HG02970 (cell line): ENCODE results near the gene NCOA6.
"Not testable (repeated sequence)": the region's sequence is repeated elsewhere in the genome, so short reads cannot be mapped to it uniquely, and the experiment has no call there.

Experiments used
- ATAC-seq: cut with Tn5 transposase; IDR thresholded peaks from one replicate; pipeline ENCODE4 v1.9.1; 2021; ENCODE audit warnings: mild to moderate bottlenecking, moderate library complexity, moderate number of reproducible peaks; ENCODE audit not compliant: unreplicated experiment, low FRiP score

NCOA6 gene

DNA sequence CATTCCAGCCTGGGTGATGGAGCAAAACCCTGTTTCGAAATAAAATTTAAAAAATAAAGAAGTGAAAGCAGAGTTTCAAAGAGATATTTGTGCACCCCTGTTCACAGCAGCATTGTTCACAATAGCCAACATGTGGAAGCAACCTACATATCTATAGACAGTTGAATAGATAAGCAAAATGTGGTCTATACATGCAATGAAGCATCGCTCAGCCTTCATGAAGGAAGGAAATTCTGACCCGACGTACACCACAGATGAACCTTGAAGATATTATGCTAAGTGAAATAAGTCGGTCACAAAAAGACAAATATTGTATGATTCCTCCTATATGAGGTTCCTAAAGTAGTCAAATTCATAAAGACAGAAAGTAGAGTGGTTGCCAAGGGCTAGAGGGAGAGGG lies 6.5 kb upstream of the NCOA6 start:
- no peak for ATAC-seq

DNA sequence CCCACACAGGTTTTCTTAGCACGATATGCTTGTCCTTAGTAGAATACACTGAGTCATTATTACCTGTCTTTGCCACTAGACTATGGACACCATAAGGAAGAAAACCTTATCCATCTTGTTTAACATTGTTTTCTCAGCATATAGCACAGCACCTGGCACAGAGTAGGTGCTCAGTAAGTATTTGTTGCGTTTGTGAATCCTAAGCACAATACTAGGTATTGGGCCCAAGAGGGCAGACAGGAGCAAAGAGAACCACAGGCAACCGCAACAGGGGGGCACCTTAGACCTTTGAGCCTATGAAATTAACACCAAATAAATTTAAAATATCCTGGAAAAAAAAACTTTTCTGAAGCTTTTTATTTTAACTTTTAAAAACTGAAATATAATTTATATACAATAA lies 3.7 kb upstream of the NCOA6 start:
- no peak for ATAC-seq

DNA sequence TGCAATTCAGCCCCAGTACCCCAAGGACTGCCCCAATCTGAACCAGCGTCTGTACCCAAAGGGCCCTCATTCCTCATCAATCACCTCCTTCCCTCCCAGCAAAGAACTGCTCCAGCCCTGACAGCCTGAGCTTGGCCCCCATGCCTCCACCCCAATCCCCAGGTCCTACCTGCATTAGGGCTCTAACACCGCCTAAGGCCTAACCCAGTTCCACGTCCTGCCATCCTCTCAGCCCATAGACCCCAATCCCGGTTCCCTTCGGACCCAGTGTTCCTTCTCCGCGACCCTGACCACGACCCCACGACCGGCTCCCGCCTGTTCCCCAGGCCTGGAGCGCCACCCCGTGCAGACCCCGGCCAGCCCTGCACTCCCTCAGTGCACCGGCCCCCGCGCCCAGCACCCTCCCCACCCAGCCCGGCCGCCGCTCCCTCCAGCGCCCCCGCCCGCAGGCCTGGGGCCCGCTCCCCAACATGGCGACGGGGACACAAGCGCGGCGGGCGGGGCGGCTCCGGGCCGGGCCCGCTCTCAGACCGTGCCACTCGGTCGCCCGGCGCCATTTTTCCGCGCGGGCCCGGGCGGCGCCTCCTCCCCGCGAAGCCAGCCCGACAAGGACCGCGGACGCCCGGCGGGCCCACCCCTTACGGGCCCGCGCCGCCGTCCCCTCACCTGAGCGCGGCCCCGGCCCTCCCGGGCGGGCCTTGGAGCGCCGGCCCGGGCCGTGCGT lies 483 bp downstream of the NCOA6 start:
- peak; percentile 70 for ATAC-seq

DNA sequence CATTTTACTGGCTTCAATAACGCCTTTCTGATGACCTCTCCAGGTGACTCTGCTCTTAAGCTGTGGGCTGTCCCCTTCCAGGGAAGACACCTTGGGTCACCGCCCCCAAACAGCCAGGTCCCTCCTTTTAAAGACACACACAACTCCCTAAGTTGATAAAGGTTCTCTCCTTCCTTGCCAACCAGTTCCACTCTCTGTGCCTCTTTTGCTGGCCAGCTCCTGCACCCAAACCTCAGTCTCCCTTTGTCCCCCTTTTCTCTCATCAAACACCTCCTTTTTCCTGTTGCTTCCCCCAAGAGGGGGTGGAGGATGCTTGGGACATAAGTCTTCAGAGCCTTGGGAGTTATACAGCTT lies 1.0 kb downstream of the NCOA6 start:
- peak; percentile 30 for ATAC-seq

DNA sequence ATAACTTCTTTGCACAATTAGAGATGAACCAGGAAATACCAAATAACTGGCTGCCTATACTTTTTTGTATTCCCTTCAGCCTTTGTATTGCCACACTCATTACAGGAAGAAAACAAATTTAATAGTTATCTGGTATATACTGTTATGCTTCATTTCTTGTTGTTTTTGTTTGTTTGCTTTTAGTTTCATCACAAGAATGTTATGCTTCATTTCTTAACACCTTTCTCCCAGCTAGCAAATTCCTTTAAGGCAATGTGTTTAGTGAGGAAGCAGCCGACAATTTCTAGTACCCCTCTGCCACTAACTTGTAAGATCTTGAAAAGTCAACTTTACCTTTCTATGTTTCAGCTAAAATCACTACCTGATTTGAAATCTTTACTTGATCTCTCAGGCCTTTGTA lies 1.4 kb downstream of the NCOA6 start:
- no peak for ATAC-seq

DNA sequence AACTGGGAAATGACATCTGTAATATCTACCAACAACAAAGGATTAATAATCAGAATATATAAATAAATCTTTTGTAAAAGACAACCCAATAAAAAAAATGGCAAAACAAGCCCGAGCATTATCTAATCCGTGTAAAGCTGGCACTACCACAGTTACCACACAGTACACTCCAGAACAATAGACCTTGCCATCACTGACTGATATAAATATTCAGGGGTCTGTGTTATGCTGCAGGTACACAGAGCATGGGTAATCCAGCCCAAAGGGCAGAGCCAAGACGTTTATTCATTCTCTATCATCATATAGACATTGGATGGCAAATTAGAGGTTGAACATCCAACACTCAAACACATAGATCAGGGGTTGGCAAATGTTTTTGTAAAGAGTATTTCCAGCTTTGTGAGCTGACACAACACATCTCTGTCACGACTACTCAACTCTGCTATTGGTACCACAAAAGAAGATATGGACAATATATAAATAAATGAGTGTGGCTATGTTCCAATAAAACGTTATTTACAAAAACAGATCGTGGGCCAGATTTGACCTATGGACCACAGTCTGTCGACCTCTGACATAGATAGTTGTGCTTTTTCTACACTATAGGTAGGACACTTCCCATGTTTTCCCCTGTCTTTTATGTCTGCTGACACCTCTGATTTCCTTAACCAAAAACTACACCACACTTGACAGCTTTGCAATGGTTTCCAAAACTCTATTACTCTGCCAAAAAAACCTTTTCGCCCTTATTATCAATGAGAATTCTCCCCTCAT lies 4.5 kb downstream of the NCOA6 start:
- no peak for ATAC-seq

DNA sequence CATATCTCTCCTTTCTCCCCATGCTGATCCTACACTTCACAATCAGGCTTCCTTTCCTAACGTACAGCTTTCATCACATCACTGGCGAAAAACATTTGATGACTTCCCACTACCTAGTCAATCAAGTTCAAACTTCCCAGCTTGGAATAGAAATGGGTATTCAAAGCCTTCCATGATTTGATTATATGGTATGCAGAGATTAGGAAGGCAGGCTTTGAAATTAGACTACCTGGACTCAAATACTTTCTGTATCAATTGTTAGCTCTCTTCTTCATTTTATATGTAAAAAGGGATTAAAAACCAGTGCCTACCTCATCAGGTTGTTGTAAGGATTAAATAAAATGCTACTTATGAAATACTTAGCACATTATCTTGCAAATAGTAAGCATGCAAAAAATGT lies 7.7 kb downstream of the NCOA6 start:
- ATAC-seq: no peak

DNA sequence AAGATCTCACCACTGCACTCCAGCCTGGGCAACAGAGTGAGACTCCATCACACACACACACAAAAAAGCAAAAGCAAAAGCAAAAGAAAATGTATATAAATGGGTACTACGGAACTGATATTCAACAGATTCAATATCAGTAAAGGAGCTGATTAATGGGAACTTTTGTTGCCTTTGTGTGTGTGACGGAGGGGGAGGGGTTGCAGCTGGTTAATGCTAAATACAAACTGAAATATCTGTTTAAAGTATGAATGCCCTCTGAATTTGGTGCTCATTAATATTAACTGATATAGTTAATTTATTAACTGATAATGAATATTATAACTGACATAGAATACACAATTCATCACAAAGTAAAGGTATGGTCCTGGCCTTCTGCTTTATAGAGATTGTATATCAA lies 8.4 kb downstream of the NCOA6 start:
- no peak for ATAC-seq

DNA sequence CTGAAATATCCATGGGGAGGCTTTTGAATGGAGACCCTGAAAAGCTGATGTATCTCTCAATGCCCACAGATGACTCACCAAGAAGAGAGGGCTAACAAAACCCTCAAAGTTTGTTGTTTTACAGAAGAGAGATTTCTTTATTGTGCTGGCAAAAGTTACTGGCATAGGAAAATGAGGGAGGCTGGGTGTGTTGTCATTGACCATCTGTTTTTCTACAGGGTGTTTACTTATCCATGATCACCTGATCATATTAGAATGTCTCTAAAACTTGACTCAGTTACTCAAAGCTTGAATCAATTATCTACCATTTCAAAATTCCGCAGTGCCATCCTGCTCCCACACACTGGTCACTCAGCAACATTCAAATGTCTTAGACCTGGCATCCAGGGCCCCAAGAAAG lies 9.8 kb downstream of the NCOA6 start:
- ATAC-seq: no peak

DNA sequence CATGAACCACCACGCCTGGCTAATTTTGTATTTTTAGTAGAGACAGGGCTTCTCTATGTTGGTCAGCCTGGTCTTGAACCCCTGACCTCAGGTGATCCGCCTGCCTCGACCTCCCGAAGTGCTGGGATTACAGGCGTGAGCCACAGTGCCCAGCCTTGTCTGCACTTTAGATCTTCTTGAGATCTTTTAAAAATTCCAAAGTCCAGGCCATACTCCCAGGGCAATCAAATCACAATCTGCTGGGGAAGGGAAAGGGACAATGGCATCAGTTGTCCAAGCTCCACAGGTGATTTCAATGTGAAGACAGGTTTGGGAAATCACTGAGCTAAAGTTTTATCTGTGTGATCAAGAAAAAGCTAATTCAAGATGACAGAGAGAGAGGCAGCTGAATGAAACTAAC lies 16.9 kb downstream of the NCOA6 start:
- no peak for ATAC-seq

DNA sequence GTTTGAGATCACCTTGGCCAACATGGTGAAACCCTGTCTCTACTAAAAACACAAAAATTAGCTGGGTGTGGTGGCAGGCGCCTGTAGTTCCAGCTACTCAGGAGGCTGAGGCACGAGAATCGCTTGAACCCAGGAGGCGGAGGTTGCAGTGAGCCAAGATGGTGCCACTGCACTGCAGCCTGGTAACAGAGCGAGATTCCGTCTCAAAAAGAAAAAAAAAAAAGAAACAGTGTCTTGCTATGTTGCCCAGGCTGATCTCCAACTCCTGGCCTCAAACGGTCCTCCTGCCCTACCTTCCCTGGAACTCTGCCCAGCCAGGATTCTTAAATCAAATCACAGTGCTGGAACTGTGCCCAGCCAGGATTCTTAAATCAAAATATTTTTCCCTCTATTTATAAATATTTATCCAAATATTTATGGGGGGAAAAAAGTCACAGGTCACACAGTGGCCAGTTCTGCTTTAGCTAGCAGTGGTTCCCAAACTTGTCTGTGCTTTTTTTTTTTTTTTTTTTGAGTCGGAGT lies 17.4 kb downstream of the NCOA6 start:
- not testable (repeated sequence) for ATAC-seq

DNA sequence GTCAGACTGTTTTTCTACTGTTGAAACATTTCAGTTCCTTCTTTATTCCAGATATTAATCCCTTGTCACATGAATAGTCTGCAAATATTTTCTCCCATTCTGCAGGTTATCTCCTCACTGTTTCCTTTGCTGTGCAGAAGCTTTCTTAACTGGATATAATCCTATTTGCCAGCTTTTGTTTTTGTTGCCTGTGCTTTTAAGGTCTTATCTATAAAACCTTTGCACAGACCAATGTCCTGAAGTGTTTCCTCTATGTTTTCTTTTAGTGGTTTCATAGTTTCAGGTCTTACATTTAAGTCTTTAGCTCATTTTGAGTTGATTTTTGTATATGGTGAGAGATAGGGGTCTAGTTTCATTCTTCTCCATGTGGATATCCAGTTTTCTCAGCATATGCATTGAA lies 19.2 kb downstream of the NCOA6 start:
- no peak for ATAC-seq

DNA sequence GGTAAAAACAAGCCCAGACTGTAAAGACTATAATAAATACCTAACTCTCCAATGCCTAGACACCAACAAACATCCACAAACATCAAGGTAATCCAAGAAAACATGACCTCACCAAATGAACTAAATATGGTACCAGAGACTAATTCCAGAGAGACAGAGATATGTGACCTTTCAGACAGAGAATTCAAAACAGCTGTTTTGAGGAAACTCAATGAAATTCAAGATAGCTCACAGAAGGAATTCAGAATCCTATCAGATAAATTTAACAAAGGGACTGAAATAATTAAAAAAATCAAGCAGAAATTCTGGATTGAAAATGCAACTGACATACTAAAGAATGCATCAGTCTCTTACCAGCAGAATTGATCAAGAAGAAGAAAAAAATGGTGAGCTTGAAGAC lies 26.6 kb downstream of the NCOA6 start:
- ATAC-seq: no peak

DNA sequence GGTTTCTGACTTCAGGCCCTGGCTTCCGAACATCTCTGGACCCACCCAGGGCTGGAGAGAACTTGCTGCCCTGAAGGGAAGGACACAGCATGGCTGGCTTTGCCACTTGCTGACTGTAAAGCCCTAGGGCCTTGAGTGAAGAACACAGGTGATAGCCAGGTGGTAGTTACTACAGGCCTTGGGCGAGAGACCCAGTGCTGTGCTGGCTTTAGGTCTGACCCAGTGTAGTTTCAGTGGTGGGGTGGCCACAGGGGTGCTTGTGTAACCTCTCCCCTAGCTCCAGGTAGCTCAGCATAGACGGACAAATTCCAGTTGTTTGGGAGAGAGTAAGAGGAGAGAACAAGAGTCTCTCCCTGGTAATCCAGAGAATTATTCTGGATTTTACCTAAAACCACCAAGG lies 27.1 kb downstream of the NCOA6 start:
- ATAC-seq: no peak

DNA sequence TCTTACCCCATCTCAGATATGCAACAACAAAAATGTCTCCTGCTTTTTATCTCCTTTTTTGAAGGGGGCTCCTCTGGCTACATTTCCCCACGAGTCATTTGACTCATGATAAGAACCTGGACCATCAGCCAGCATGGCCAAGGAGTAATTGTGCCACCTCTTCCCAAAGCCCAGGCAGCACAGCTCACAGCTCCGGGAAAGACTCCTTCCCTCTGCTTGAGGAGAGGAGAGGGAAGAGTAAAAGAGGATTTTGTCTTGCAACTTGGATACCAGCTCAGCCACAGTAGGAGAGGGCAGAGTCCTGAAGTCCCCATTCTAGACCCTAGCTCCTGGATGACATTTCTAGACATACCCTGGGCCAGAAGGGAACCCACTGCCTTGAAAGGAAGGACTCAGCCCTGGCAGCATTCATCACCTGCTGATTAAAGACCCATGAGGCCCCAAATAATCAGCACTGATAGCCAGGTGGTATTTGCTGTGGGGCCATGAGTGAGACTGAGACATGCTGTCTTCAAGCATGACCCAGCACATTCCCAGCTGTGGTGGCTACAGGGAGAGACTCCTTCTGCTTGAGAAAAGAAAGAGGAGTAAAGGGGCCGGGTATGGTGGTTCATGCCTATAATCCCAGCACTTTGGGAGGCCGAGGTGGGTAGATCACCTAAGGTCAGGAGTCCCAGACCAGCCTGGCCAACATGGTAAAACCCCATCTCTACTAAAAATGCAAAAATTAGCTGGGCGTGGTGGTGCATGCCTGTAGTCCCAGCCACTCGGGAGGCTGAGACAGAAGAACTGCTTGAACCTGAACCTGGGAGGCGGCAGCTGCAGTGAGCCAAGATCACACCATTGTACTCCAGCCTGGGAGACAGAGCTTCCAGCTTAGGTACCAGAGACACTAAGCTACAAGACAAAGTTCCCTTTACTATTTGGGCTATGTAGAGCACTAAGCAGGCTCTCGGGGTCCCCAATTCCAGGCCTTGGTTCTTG lies 28.1 kb downstream of the NCOA6 start:
- ATAC-seq: no peak

DNA sequence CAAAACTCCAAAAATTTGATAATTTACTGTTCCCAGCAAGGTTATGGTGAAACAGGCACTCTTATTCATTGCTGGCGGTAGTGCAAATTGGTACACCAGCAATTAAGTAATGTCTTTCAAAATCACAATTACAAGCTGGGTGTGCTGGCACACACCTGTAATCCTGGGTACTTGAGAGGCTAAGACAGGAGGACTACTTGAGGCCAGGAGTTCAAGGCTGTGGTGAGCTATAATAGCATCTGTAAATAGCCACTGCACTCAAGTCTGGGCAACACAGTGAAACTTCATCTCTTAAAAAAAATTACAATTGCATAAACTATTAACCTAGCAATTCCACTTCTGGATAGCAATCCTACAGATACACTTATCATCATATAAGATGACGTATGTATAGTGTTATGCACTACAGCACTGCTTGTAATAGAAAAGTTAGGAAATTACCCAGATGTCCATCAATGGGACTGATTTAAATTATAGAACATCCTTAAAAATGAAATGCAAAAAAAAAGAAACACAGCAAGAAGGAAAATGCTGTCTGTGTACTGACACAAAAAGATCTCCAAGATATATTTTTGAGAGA lies 31.4 kb downstream of the NCOA6 start:
- no peak for ATAC-seq

DNA sequence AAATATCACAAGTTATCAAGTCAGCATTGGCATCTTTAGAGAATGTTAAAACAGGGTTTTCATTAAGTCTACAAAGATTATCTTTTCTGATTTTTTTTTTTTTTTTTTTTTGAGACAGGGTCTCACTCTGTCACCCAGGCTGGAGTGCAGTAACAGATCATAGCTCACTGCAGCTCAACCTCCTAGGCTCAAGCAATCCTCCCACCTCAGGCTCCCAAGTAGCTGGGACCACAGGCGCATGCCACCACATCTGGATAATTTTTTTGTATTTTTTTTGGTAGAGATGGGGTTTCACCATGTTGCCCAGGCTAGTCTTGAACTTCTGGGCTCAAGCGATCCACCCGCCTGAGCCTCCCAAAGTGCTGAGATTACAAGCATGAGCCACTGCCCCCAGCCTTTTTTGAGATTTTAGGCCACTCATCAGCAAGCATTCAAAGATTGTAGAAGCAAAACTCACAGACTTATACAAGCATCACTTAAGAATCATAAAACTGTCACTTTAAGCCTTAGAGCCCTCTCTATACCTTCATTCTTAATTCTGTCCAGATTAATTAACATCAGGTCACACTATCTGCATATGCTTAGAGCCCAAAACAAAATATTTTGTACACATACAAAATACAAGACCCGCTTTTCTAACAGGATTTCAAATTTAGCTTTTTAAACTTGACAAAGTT lies 32.6 kb downstream of the NCOA6 start:
- no peak for ATAC-seq

DNA sequence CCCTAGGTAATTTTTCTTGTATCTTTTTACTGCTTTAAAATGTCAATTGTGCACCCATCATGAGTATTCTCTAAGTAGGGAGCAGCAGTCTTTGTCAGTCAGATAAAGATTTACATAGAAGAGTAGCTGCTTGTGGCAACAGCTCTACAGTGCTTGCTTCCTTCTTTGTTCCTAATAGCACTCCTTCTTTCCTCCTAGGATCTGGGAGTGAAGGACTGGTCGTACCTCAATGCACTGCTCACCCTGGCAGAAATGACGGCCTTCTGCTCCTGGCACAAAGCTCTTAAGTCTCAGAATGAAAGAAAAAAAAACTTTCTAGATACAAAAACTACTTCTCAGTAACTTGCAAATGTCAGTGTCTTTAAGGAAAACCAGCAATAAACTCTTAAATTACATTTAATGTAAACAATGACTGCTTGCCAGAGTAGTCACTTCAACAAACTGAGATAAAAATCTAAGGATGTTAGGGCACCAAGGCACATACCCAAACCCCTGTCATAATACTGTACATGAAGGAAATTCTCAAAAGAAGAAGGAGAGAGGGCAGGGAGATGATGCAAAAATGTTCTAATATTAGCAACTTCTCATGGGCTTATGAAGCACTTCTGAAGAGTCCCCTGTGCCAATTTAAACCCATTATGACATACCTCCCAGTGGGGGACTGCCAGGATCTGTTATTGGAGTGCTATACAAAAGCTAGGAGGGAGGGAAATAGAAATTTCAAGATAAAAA lies 34.0 kb downstream of the NCOA6 start:
- no peak for ATAC-seq

DNA sequence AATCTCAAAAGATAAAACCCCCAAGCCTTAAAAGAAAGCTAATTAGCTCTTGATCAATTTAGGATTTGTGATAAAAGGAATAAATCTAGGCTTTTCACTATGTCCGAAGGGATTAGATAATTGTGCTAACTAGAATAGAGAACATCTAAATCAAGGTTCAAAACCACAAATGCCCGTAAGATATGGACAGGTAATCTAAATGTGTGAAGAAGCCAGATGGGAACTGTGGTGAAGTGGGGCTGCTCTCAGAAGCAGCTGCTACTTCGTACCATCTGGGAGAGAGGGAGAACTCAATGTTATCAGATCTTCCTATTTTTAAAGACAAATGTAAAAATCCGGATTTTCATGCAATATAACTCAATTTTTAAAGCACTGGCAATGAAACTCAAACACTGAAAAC lies 44.2 kb downstream of the NCOA6 start:
- no peak for ATAC-seq
